BLaER1 treated with 17β-estradiol and CSF1 and Interleukin-3, amounts not matched to agents 10 nM and 100 nM (cell line): ENCODE results near the gene TBCK.
"Not testable (repeated sequence)": the region's sequence is repeated elsewhere in the genome, so short reads cannot be mapped to it uniquely, and the experiment has no call there.

Source experiments
- H3K27ac ChIP-seq, 11 experiments: shearing (Covaris generic); formaldehyde crosslinking; 2 replicates each; pipeline ENCODE4 v1.8.1; 2022
- H3K27me3 ChIP-seq, 11 experiments: shearing (Covaris generic); formaldehyde crosslinking; 2 replicates each; pipeline ENCODE4 v1.8.1; 2022
- H3K36me3 ChIP-seq, 11 experiments: shearing (Covaris generic); formaldehyde crosslinking; 2 replicates each; pipeline ENCODE4 v1.8.1; 2022
- H3K4me1 ChIP-seq, 10 experiments: shearing (Covaris generic); formaldehyde crosslinking; 2 replicates each; pipeline ENCODE4 v1.8.1; 2022
- H3K4me2 ChIP-seq, 11 experiments: shearing (Covaris generic); formaldehyde crosslinking; 2 replicates each; pipeline ENCODE4 v1.8.1; 2022
- H3K4me3 ChIP-seq, 10 experiments: shearing (Covaris generic); formaldehyde crosslinking; 2 replicates each; pipeline ENCODE4 v1.8.1; 2022
- H3K9ac ChIP-seq, 11 experiments: shearing (Covaris generic); formaldehyde crosslinking; 2 replicates each; pipeline ENCODE4 v1.8.1; 2022
- H3K9me3 ChIP-seq, 11 experiments: shearing (Covaris generic); formaldehyde crosslinking; replicated peaks in 1 of 11; 2 replicates each; pipeline ENCODE4 v1.8.1; 2022
- H4K20me1 ChIP-seq, 11 experiments: shearing (Covaris generic); formaldehyde crosslinking; 2 replicates each; pipeline ENCODE4 v1.8.1; 2022
- Cebpa-rat ChIP-seq, 11 experiments: shearing (Covaris generic); IDR thresholded peaks; 2 replicates each; pipeline ENCODE4 v1.8.1; 2022

TBCK gene

GRCh38 chr4:106160560-106160959 lies 155.4 kb downstream of the TBCK start:
- Histone ChIP-seq H3K4me2 (peak overlapping the region in 6 of 11 experiments; percentile 5 to 69 (median 44); a peak in 8 of 22 replicates), H3K9me3 (peaks cover 7 to 27% (median 16%) of the 10 kb centered on the region in 11 experiments; a peak in 21 of 22 replicates), H4K20me1 (no peaks in the 10 kb centered on the region), H3K27me3 (no peaks in the 10 kb centered on the region), H3K27ac (peak overlapping the region in 3 of 11 experiments; percentile 8 to 28 (median 28); a peak in 3 of 22 replicates), H3K36me3 (peaks cover 28 to 61% (median 44%) of the 10 kb centered on the region in 11 experiments), H3K4me1 (peaks cover 0 to 26% (median 9%) of the 10 kb centered on the region in 10 experiments; a peak in 10 of 20 replicates), H3K4me3 (peak overlapping the region in 2 of 10 experiments; percentile 20 to 26; a peak in 3 of 20 replicates), H3K9ac (no peak overlapping the region)
- TF ChIP-seq Cebpa-rat (IDR thresholded peaks at IDR 0.05): no peak

GRCh38 chr4:106149911-106150310 lies 166.1 kb downstream of the TBCK start:
- Histone ChIP-seq H3K4me3 (no peak overlapping the region), H3K9ac (no peak overlapping the region), H3K36me3 (peaks cover 22 to 60% (median 35%) of the 10 kb centered on the region in 11 experiments; a peak in 21 of 22 replicates), H3K9me3 (peaks cover 30 to 47% (median 41%) of the 10 kb centered on the region in 11 experiments), H3K27ac (no peak overlapping the region), H3K4me1 (no peaks in the 10 kb centered on the region), H3K4me2 (no peak overlapping the region), H4K20me1 (no peaks in the 10 kb centered on the region), H3K27me3 (no peaks in the 10 kb centered on the region)
- no peak for TF ChIP-seq Cebpa-rat (IDR thresholded peaks at IDR 0.05)

- TF ChIP-seq Cebpa-rat (IDR thresholded peaks at IDR 0.05): no peak
- Histone ChIP-seq H4K20me1 (no peaks in the 10 kb centered on the region), H3K27ac (no peak overlapping the region), H3K27me3 (no peaks in the 10 kb centered on the region), H3K9ac (no peak overlapping the region), H3K4me1 (no peaks in the 10 kb centered on the region), H3K4me3 (no peak overlapping the region), H3K9me3 (peaks cover 30 to 47% (median 41%) of the 10 kb centered on the region in 11 experiments), H3K36me3 (peaks cover 22 to 57% (median 35%) of the 10 kb centered on the region in 11 experiments; a peak in 20 of 22 replicates), H3K4me2 (no peak overlapping the region)
Measured at GRCh38 chr4:106149026-106149425, 167.0 kb downstream of the TBCK start.

- Histone ChIP-seq H3K4me1 (no peaks in the 10 kb centered on the region), H3K9me3 (peaks cover 15 to 26% (median 21%) of the 10 kb centered on the region in 11 experiments), H3K36me3 (peaks cover 13 to 34% (median 21%) of the 10 kb centered on the region in 11 experiments; a peak in 18 of 22 replicates), H4K20me1 (no peaks in the 10 kb centered on the region), H3K4me2 (no peak overlapping the region), H3K27ac (no peak overlapping the region), H3K4me3 (no peak overlapping the region), H3K9ac (no peak overlapping the region), H3K27me3 (no peaks in the 10 kb centered on the region)
- TF ChIP-seq Cebpa-rat (IDR thresholded peaks at IDR 0.05): no peak
Measured at GRCh38 chr4:106142616-106143127, 173.3 kb downstream of the TBCK start.

GRCh38 chr4:106140601-106141000 lies 175.4 kb downstream of the TBCK start:
- Histone ChIP-seq H3K36me3 (peaks cover 3 to 18% (median 9%) of the 10 kb centered on the region in 11 experiments; a peak in 10 of 22 replicates), H3K4me1 (no peaks in the 10 kb centered on the region), H3K9me3 (peaks cover 0 to 8% (median 3%) of the 10 kb centered on the region in 11 experiments; a peak in 13 of 22 replicates), H3K9ac (no peak overlapping the region), H3K4me3 (no peak overlapping the region), H4K20me1 (no peaks in the 10 kb centered on the region), H3K4me2 (no peak overlapping the region), H3K27me3 (no peaks in the 10 kb centered on the region), H3K27ac (no peak overlapping the region)
- TF ChIP-seq Cebpa-rat (IDR thresholded peaks at IDR 0.05): no peak

- peaks cover 13 to 31% (median 21%) of the 10 kb centered on the region in 11 experiments for H3K36me3 ChIP-seq
- no peak overlapping the region for H3K4me2 ChIP-seq
- TF ChIP-seq Cebpa-rat (IDR thresholded peaks at IDR 0.05): no peak
- no peak overlapping the region for H3K4me3 ChIP-seq
- no peaks in the 10 kb centered on the region for H3K4me1 ChIP-seq
- no peaks in the 10 kb centered on the region for H3K27me3 ChIP-seq
- H3K9me3 ChIP-seq: peaks cover 9 to 22% (median 19%) of the 10 kb centered on the region in 11 experiments
- no peak overlapping the region for H3K27ac ChIP-seq
- no peak overlapping the region for H3K9ac ChIP-seq
- no peaks in the 10 kb centered on the region for H4K20me1 ChIP-seq
Measured at GRCh38 chr4:106136777-106137331, 179.2 kb downstream of the TBCK start.

GRCh38 chr4:106132045-106132444 lies 184.0 kb downstream of the TBCK start:
- H3K27ac ChIP-seq: no peak overlapping the region
- no peak for TF ChIP-seq Cebpa-rat (IDR thresholded peaks at IDR 0.05)
- H3K27me3 ChIP-seq: no peaks in the 10 kb centered on the region
- H3K9me3 ChIP-seq: peaks cover 14 to 31% (median 24%) of the 10 kb centered on the region in 11 experiments
- H3K9ac ChIP-seq: no peak overlapping the region
- no peak overlapping the region for H3K4me2 ChIP-seq
- H4K20me1 ChIP-seq: no peaks in the 10 kb centered on the region
- H3K4me1 ChIP-seq: no peaks in the 10 kb centered on the region
- H3K36me3 ChIP-seq: peaks cover 19 to 41% (median 28%) of the 10 kb centered on the region in 11 experiments
- 0 out of 20 replicates have a peak overlapping the region, but pooled peaks of 1 of the 10 experiments have one; percentile 7 for H3K4me3 ChIP-seq

GRCh38 chr4:106126062-106126461 lies 189.9 kb downstream of the TBCK start:
- no peaks in the 10 kb centered on the region for H4K20me1 ChIP-seq
- peaks cover 0 to 8% (median 0%) of the 10 kb centered on the region in 11 experiments; a peak in 6 of 22 replicates for H3K9me3 ChIP-seq
- H3K9ac ChIP-seq: no peak overlapping the region
- no peak overlapping the region for H3K4me2 ChIP-seq
- H3K27me3 ChIP-seq: no peaks in the 10 kb centered on the region
- H3K4me1 ChIP-seq: no peaks in the 10 kb centered on the region
- H3K36me3 ChIP-seq: peaks cover 0 to 9% (median 3%) of the 10 kb centered on the region in 11 experiments; a peak in 8 of 22 replicates
- H3K27ac ChIP-seq: no peak overlapping the region
- TF ChIP-seq Cebpa-rat (IDR thresholded peaks at IDR 0.05): no peak
- H3K4me3 ChIP-seq: no peak overlapping the region

- not testable (repeated sequence) for H3K9me3 ChIP-seq, H3K27ac ChIP-seq, H3K27me3 ChIP-seq, H3K4me3 ChIP-seq, H4K20me1 ChIP-seq, H3K4me1 ChIP-seq, H3K4me2 ChIP-seq, H3K9ac ChIP-seq
- peaks cover 4 to 17% (median 14%) of the 10 kb centered on the region in 11 experiments; a peak in 19 of 22 replicates for H3K36me3 ChIP-seq
Measured at GRCh38 chr4:106119949-106120555, 196.0 kb downstream of the TBCK start.
